SJSA1 (cell line): Measurements from ENCODE around the gene TAS2R50. TPM values are rescaled to one million over a fixed set of nuclear protein-coding genes. Genes with fewer than 3 reads are reported as not detected.
"Not testable (repeated sequence)": the region's sequence is repeated elsewhere in the genome, so short reads cannot be mapped to it uniquely, and the experiment has no call there.

Experiments used
- DNase-seq, 2 experiments: peaks; one replicate each; pipeline ENCODE4 v3.0.0-alpha.2; 2015 to 2020; ENCODE audit warnings: low spot score in 2 of 2, low read depth in 1 of 2
- H3K27ac ChIP-seq: fragments of 250-450 bp; sonication (Bioruptor Pico); 2 replicates; pipeline ENCODE4 v1.5.1; 2020; ENCODE audit warnings: mild to moderate bottlenecking, moderate library complexity
- H3K27me3 ChIP-seq: fragments of 250-450 bp; sonication (Bioruptor Pico); replicated peaks from 2 replicates; pipeline ENCODE4 v1.5.1; 2020; ENCODE audit warnings: mild to moderate bottlenecking, moderate library complexity
- H3K36me3 ChIP-seq: fragments of 250-450 bp; sonication (Bioruptor Pico); 2 replicates; pipeline ENCODE4 v1.5.1; 2020; ENCODE audit warnings: mild to moderate bottlenecking
- H3K4me1 ChIP-seq: fragments of 250-450 bp; sonication (Bioruptor Pico); replicated peaks from 2 replicates; pipeline ENCODE4 v1.6.1; 2021; ENCODE audit warnings: mild to moderate bottlenecking
- H3K4me3 ChIP-seq: fragments of 250-450 bp; sonication (Bioruptor Pico); 2 replicates; pipeline ENCODE4 v1.5.1; 2020; ENCODE audit warnings: mild to moderate bottlenecking
- H3K9me3 ChIP-seq: fragments of 250-450 bp; sonication (Bioruptor Pico); replicated peaks from 2 replicates; pipeline ENCODE4 v1.5.1; 2020; ENCODE audit warnings: mild to moderate bottlenecking
- total RNA-seq: library from RNA; depleted of rRNA; stranded (reverse); fragments of >200 nt; shearing (Covaris generic); gene quantifications from 2 replicates; pipeline ENCODE4 v1.2.3, GENCODE V29; 2014; rRNA removed

Gene TAS2R50
- total RNA-seq: 0.84 TPM in 1 of 2 replicates, not detected in the other

GRCh38 chr12:10986812-10987211 is at the start of gene TAS2R50:
TAS2R50 (minus strand) TSS chr12:10986912; CDS start chr12:10986860, 52 bp downstream.
- Histone ChIP-seq H3K27ac (no peak within 1 kb of the TSS), H3K4me1 (no peaks in the 10 kb centered on the region), H3K36me3 (no peaks in the 10 kb centered on the region), H3K27me3 (no peaks in the 10 kb centered on the region), H3K4me3 (no peak within 1 kb of the TSS), H3K9me3 (peaks cover 3% of the 10 kb centered on the region; the same call in 1 of the 2 replicates)
- no peak for DNase-seq

- not testable (repeated sequence) for DNase-seq, H3K4me3 ChIP-seq, H3K27me3 ChIP-seq, H3K4me1 ChIP-seq, H3K36me3 ChIP-seq, H3K27ac ChIP-seq, H3K9me3 ChIP-seq
Measured at GRCh38 chr12:11033959-11034358, 47.2 kb upstream of the TAS2R50 start.

GRCh38 chr12:11031307-11031706 is 44.6 kb upstream of the TAS2R50 start, which contains the start of gene TAS2R31:
TAS2R31 (minus strand) TSS chr12:11031407; CDS start chr12:11031335, 72 bp downstream.
- no peaks in the 10 kb centered on the region for H3K4me1 ChIP-seq

GRCh38 chr12:11026118-11026517 is 39.4 kb upstream of the TAS2R50 start:
- no peaks in the 10 kb centered on the region for H3K4me1 ChIP-seq
- H3K27ac ChIP-seq: no peak overlapping the region
- DNase-seq: no peak
- H3K9me3 ChIP-seq: no peaks in the 10 kb centered on the region
- no peaks in the 10 kb centered on the region for H3K36me3 ChIP-seq
- H3K4me3 ChIP-seq: no peak overlapping the region
- H3K27me3 ChIP-seq: no peaks in the 10 kb centered on the region

More at GRCh38 chr12:11031307-11031706, 44.6 kb upstream of the TAS2R50 start, which contains the start of gene TAS2R31:
- Histone ChIP-seq H3K27ac (no peak within 1 kb of the TSS), H3K27me3 (no peaks in the 10 kb centered on the region), H3K36me3 (no peaks in the 10 kb centered on the region), H3K9me3 (no peaks in the 10 kb centered on the region), H3K4me3 (no peak within 1 kb of the TSS)
- DNase-seq: no peak

GRCh38 chr12:11023387-11023786 is 36.7 kb upstream of the TAS2R50 start:
- H3K4me3 ChIP-seq: no peak overlapping the region

GRCh38 chr12:11022520-11022919 is 35.8 kb upstream of the TAS2R50 start, which contains the start of gene TAS2R19:
TAS2R19 (minus strand) TSS chr12:11022620; CDS start chr12:11022571, 49 bp downstream.
- Histone ChIP-seq H3K4me1 (no peaks in the 10 kb centered on the region), H3K27ac (no peak within 1 kb of the TSS), H3K4me3 (no peak within 1 kb of the TSS), H3K27me3 (no peaks in the 10 kb centered on the region), H3K36me3 (no peaks in the 10 kb centered on the region), H3K9me3 (no peaks in the 10 kb centered on the region)
- DNase-seq: no peak

More at GRCh38 chr12:11023387-11023786, 36.7 kb upstream of the TAS2R50 start:
- Histone ChIP-seq H3K27ac (no peak overlapping the region), H3K9me3 (no peaks in the 10 kb centered on the region), H3K4me1 (no peaks in the 10 kb centered on the region), H3K36me3 (no peaks in the 10 kb centered on the region), H3K27me3 (no peaks in the 10 kb centered on the region)
- no peak for DNase-seq

GRCh38 chr12:11016937-11017336 is 30.2 kb upstream of the TAS2R50 start:
- H3K4me3 ChIP-seq: no peak overlapping the region
- 0 out of 2 replicates have a peak, but pooled peaks cover 3% of the 10 kb centered on the region for H3K36me3 ChIP-seq
- H3K9me3 ChIP-seq: no peaks in the 10 kb centered on the region
- no peaks in the 10 kb centered on the region for H3K4me1 ChIP-seq
- H3K27me3 ChIP-seq: no peaks in the 10 kb centered on the region
- no peak overlapping the region for H3K27ac ChIP-seq
- no peak for DNase-seq

- DNase-seq: no peak
- Histone ChIP-seq H3K4me1 (no peaks in the 10 kb centered on the region), H3K9me3 (no peaks in the 10 kb centered on the region), H3K27me3 (no peaks in the 10 kb centered on the region), H3K4me3 (no peak overlapping the region), H3K27ac (no peak overlapping the region), H3K36me3 (0 out of 2 replicates have a peak, but pooled peaks cover 3% of the 10 kb centered on the region)
Measured at GRCh38 chr12:11015775-11016430, 29.2 kb upstream of the TAS2R50 start.

- Histone ChIP-seq H3K4me3 (no peak overlapping the region), H3K36me3 (0 out of 2 replicates have a peak, but pooled peaks cover 3% of the 10 kb centered on the region), H3K9me3 (no peaks in the 10 kb centered on the region), H3K27ac (no peak overlapping the region), H3K27me3 (no peaks in the 10 kb centered on the region), H3K4me1 (no peaks in the 10 kb centered on the region)
- DNase-seq: no peak
Measured at GRCh38 chr12:11014234-11014633, 27.5 kb upstream of the TAS2R50 start.

- Histone ChIP-seq H3K9me3 (no peaks in the 10 kb centered on the region), H3K27ac (no peak overlapping the region)
Measured at GRCh38 chr12:11007608-11008007, 20.9 kb upstream of the TAS2R50 start.

GRCh38 chr12:10998204-10998603 is 11.5 kb upstream of the TAS2R50 start, which contains the start of gene TAS2R20:
TAS2R20 (minus strand) TSS chr12:10998304; CDS start chr12:10997875, 429 bp downstream.
- no peak within 1 kb of the TSS for H3K4me3 ChIP-seq
- no peak within 1 kb of the TSS for H3K27ac ChIP-seq
- no peak for DNase-seq
- H3K4me1 ChIP-seq: no peaks in the 10 kb centered on the region
- H3K27me3 ChIP-seq: no peaks in the 10 kb centered on the region
- H3K36me3 ChIP-seq: no peaks in the 10 kb centered on the region; the same call in 1 of the 2 replicates
- no peaks in the 10 kb centered on the region for H3K9me3 ChIP-seq

More at GRCh38 chr12:11007608-11008007, 20.9 kb upstream of the TAS2R50 start:
- no peak for DNase-seq
- Histone ChIP-seq H3K4me1 (no peaks in the 10 kb centered on the region), H3K4me3 (no peak overlapping the region), H3K36me3 (no peaks in the 10 kb centered on the region), H3K27me3 (no peaks in the 10 kb centered on the region)

GRCh38 chr12:10994307-10994706 is 7.6 kb upstream of the TAS2R50 start:
- no peak overlapping the region for H3K27ac ChIP-seq

GRCh38 chr12:10989107-10989506 is 2.4 kb upstream of the TAS2R50 start:
- H3K9me3 ChIP-seq: peaks cover 3% of the 10 kb centered on the region; the same call in 1 of the 2 replicates

More at GRCh38 chr12:10994307-10994706, 7.6 kb upstream of the TAS2R50 start:
- DNase-seq: no peak
- Histone ChIP-seq H3K36me3 (no peaks in the 10 kb centered on the region; the same call in 1 of the 2 replicates), H3K4me1 (no peaks in the 10 kb centered on the region), H3K4me3 (no peak overlapping the region), H3K9me3 (peaks cover 3% of the 10 kb centered on the region; the same call in 1 of the 2 replicates), H3K27me3 (no peaks in the 10 kb centered on the region)

GRCh38 chr12:10982244-10982643 is 4.5 kb downstream of the TAS2R50 start:
- no peak for DNase-seq
- no peaks in the 10 kb centered on the region for H3K9me3 ChIP-seq
- no peak overlapping the region for H3K27ac ChIP-seq
- H3K4me3 ChIP-seq: no peak overlapping the region
- H3K36me3 ChIP-seq: no peaks in the 10 kb centered on the region
- no peaks in the 10 kb centered on the region for H3K27me3 ChIP-seq
- no peaks in the 10 kb centered on the region for H3K4me1 ChIP-seq

More at GRCh38 chr12:10989107-10989506, 2.4 kb upstream of the TAS2R50 start:
- Histone ChIP-seq H3K27me3 (no peaks in the 10 kb centered on the region), H3K36me3 (no peaks in the 10 kb centered on the region; the same call in 1 of the 2 replicates), H3K4me1 (no peaks in the 10 kb centered on the region), H3K4me3 (no peak overlapping the region), H3K27ac (no peak overlapping the region)
- DNase-seq: no peak
